Gastrocnemius medialis (tissue), 4 donors: ENCODE results near the gene EP400.

ENCODE experiments used
- CTCF ChIP-seq, 5 experiments: fragments of 450-650 bp in 3 of 5; fragments of 200-600 bp in 2 of 5; sonication (generic) in 2 of 5; IDR thresholded peaks in 4 of 5; conservative IDR thresholded peaks in 1 of 5; 1 replicate in 4 of 5; 2 replicates in 1 of 5; pipeline ENCODE4 v1.5.1; 2016 to 2019; ENCODE audit warnings: antibody characterized with exemption in 5 of 5, mild to moderate bottlenecking in 3 of 5, moderate library complexity in 3 of 5
- POLR2A ChIP-seq, 2 donors: fragments of 450-650 bp; IDR thresholded peaks; one replicate each; pipeline ENCODE4 v1.6.1; 2017; ENCODE audit warnings: antibody characterized with exemption in 2 of 2, mild to moderate bottlenecking in 2 of 2, moderate library complexity in 2 of 2

- TF ChIP-seq CTCF (IDR thresholded peaks at IDR 0.05 in 4 of 5, conservative IDR thresholded peaks at IDR 0.05 in 1 of 5) (no peak), POLR2A (IDR thresholded peaks at IDR 0.05) (no peak)
Measured at GRCh38 chr12:132004946-132005345, 55.2 kb downstream of the EP400 start.
